Trophoblast cell (in vitro differentiated cells and primary cell): ENCODE data around the gene OLFM3.

Experiments
- DNase-seq, 2 donors: peaks; one replicate each; pipeline ENCODE4 v3.0.0-alpha.2; 2016
- H2AFZ ChIP-seq: 2 replicates; pipeline ENCODE4 v1.6.1; 2013; ENCODE audit warnings: low read length, moderate library complexity, mild to moderate bottlenecking; ENCODE audit not compliant: insufficient read depth, poor library complexity
- H2AK5ac ChIP-seq: 2 replicates; pipeline ENCODE4 v1.6.1; 2013; ENCODE audit warnings: mild to moderate bottlenecking, low read length
- H2BK120ac ChIP-seq: 2 replicates; pipeline ENCODE4 v1.6.1; 2013; ENCODE audit warnings: low read length, mild to moderate bottlenecking, moderate library complexity; ENCODE audit not compliant: insufficient read depth, poor library complexity
- H2BK12ac ChIP-seq: 2 replicates; pipeline ENCODE4 v1.6.1; 2013; ENCODE audit warnings: mild to moderate bottlenecking, low read length, moderate library complexity
- H2BK5ac ChIP-seq: 2 replicates; pipeline ENCODE4 v1.6.1; 2013; ENCODE audit warnings: low read length, low read depth, moderate library complexity, mild to moderate bottlenecking; ENCODE audit not compliant: poor library complexity
- H3K14ac ChIP-seq: 2 replicates; pipeline ENCODE4 v1.6.1; 2013; ENCODE audit warnings: mild to moderate bottlenecking, low read length
- H3K18ac ChIP-seq: 2 replicates; pipeline ENCODE4 v1.6.1; 2013; ENCODE audit warnings: mild to moderate bottlenecking, low read length
- H3K23ac ChIP-seq: 2 replicates; pipeline ENCODE4 v1.6.1; 2013; ENCODE audit warnings: low read length
- H3K27ac ChIP-seq: 2 replicates; pipeline ENCODE4 v1.5.1; 2013; ENCODE audit warnings: low read depth, mild to moderate bottlenecking, inconsistent platforms, low read length, moderate library complexity
- H3K27me3 ChIP-seq: 2 replicates; pipeline ENCODE4 v1.6.1; 2013; ENCODE audit warnings: inconsistent platforms, mild to moderate bottlenecking, low read length, moderate library complexity; ENCODE audit not compliant: insufficient read depth
- H3K36me3 ChIP-seq, 2 experiments: 1 replicate in 1 of 2; 2 replicates in 1 of 2; pipeline ENCODE4 v1.6.1; 2013; ENCODE audit warnings: low read length in 2 of 2, mild to moderate bottlenecking in 2 of 2, moderate library complexity in 1 of 2; ENCODE audit not compliant: insufficient read depth in 2 of 2, control insufficient read depth in 1 of 2
- H3K4ac ChIP-seq: 2 replicates; pipeline ENCODE4 v1.6.1; 2013; ENCODE audit warnings: low read depth, mild to moderate bottlenecking, low read length, moderate library complexity
- H3K4me1 ChIP-seq, 2 experiments: 1 replicate in 1 of 2; 2 replicates in 1 of 2; pipeline ENCODE4 v1.6.1; 2013; ENCODE audit warnings: low read length in 2 of 2, mild to moderate bottlenecking in 2 of 2, moderate library complexity in 1 of 2; ENCODE audit not compliant: insufficient read depth in 2 of 2, control insufficient read depth in 1 of 2
- H3K4me2 ChIP-seq: 2 replicates; pipeline ENCODE4 v1.6.1; 2013; ENCODE audit warnings: inconsistent platforms, mild to moderate bottlenecking, low read length, moderate library complexity
- H3K4me3 ChIP-seq: 2 replicates; pipeline ENCODE4 v1.5.1; 2013; ENCODE audit warnings: mild to moderate bottlenecking, low read depth, low read length, inconsistent platforms
- H3K79me1 ChIP-seq: one replicate; pipeline ENCODE4 v1.6.1; 2013; ENCODE audit warnings: low read length
- H3K79me2 ChIP-seq: 2 replicates; pipeline ENCODE4 v1.6.1; 2013; ENCODE audit warnings: low read length, mild to moderate bottlenecking; ENCODE audit not compliant: control insufficient read depth, insufficient read depth, poor library complexity
- H3K9ac ChIP-seq: 2 replicates; pipeline ENCODE4 v1.6.1; 2013; ENCODE audit warnings: mild to moderate bottlenecking, low read length
- H3K9me3 ChIP-seq: 2 replicates; pipeline ENCODE4 v1.6.1; 2013; ENCODE audit warnings: low read depth, mild to moderate bottlenecking, control low read depth, inconsistent platforms, low read length; ENCODE audit not compliant: insufficient read depth
- H4K12ac ChIP-seq: 2 replicates; pipeline ENCODE4 v1.6.1; 2013; ENCODE audit warnings: low read depth, mild to moderate bottlenecking, low read length, moderate library complexity
- H4K8ac ChIP-seq: 2 replicates; pipeline ENCODE4 v1.6.1; 2013; ENCODE audit warnings: low read depth, mild to moderate bottlenecking, low read length, moderate library complexity
- H4K91ac ChIP-seq: one replicate; pipeline ENCODE4 v1.6.1; 2013; ENCODE audit warnings: low read depth, mild to moderate bottlenecking, low read length, moderate library complexity
- WGBS: extraction: QIAGEN DNeasy Blood & Tissue Kit; methylation state at CpG from one replicate; pipeline ENCODE4 v1.1.7; 2013; ENCODE audit warnings: missing lambda C conversion rate; ENCODE audit not compliant: insufficient read length, insufficient coverage; ENCODE audit errors: extremely low coverage; 5-methylcytosine and 5-hydroxymethylcytosine counted together

The OLFM3 gene

GRCh38 chr1:101942516-101943193 lies 54.1 kb downstream of the OLFM3 start:
- H3K4me2 ChIP-seq, result no peak overlapping the region
- H4K12ac ChIP-seq, result no peak overlapping the region
- no peaks in the 10 kb centered on the region for H3K79me1 ChIP-seq
- H3K18ac ChIP-seq, result no peak overlapping the region
- H2BK12ac ChIP-seq, result no peak overlapping the region
- no peaks in the 10 kb centered on the region for H3K27me3 ChIP-seq
- H3K4me3 ChIP-seq, result no peak overlapping the region
- no peaks in the 10 kb centered on the region for H3K9me3 ChIP-seq
- DNase-seq, result no peak
- no peak overlapping the region for H2AK5ac ChIP-seq
- no CpG with 5 or more reads among the region's 3 CpGs for WGBS
- no peak overlapping the region for H2BK5ac ChIP-seq
- H3K14ac ChIP-seq, result no peak overlapping the region
- H4K91ac ChIP-seq, result no peak overlapping the region
- H3K79me2 ChIP-seq, result no peaks in the 10 kb centered on the region
- no peak overlapping the region for H4K8ac ChIP-seq
- H2BK120ac ChIP-seq, result no peak overlapping the region
- no peak overlapping the region for H3K4ac ChIP-seq
- H2AFZ ChIP-seq, result no peak overlapping the region
- no peak overlapping the region for H3K23ac ChIP-seq
- no peak overlapping the region for H3K9ac ChIP-seq
- H3K36me3 ChIP-seq, result no peaks in the 10 kb centered on the region
- H3K27ac ChIP-seq, result no peak overlapping the region
- no peaks in the 10 kb centered on the region for H3K4me1 ChIP-seq

GRCh38 chr1:101938681-101939080 lies 58.0 kb downstream of the OLFM3 start:
- H3K9me3 ChIP-seq, result no peaks in the 10 kb centered on the region
- no peaks in the 10 kb centered on the region for H3K27me3 ChIP-seq
- no peak overlapping the region for H3K27ac ChIP-seq
- no peak overlapping the region for H3K23ac ChIP-seq
- H4K91ac ChIP-seq, result no peak overlapping the region
- no peak for DNase-seq
- no peak overlapping the region for H3K4me2 ChIP-seq
- H2AK5ac ChIP-seq, result no peak overlapping the region
- no peak overlapping the region for H2BK5ac ChIP-seq
- no peak overlapping the region for H3K18ac ChIP-seq
- no peaks in the 10 kb centered on the region for H3K79me2 ChIP-seq
- no peaks in the 10 kb centered on the region for H3K36me3 ChIP-seq
- H2AFZ ChIP-seq, result no peak overlapping the region
- no peak overlapping the region for H2BK12ac ChIP-seq
- H3K79me1 ChIP-seq, result no peaks in the 10 kb centered on the region
- WGBS, result no CpG with 5 or more reads among the region's 1 CpG
- H4K8ac ChIP-seq, result no peak overlapping the region
- no peaks in the 10 kb centered on the region for H3K4me1 ChIP-seq
- no peak overlapping the region for H3K4ac ChIP-seq
- no peak overlapping the region for H3K4me3 ChIP-seq
- no peak overlapping the region for H4K12ac ChIP-seq
- no peak overlapping the region for H3K14ac ChIP-seq
- H2BK120ac ChIP-seq, result no peak overlapping the region
- H3K9ac ChIP-seq, result no peak overlapping the region

DNA sequence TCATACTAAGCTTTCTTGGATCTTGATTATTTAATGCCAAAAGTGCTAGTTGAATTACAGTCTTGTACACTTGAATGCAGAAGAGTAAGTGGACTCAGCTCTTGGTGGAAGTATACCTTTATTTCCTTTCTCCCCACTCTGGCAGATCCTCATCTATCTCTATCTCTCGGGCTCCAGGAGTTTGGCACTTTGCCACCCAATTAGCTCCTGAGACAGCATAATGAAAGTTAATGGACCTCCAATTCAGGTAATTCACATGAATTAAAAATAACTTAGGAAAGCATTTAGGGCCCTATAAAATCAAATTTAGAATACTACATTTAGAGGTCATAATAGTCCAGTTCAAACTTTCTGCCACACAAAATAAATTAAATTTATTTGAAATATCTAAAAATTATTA lies 67.4 kb downstream of the OLFM3 start:
- H2BK120ac ChIP-seq, result no peak overlapping the region
- H2BK5ac ChIP-seq, result no peak overlapping the region
- no peaks in the 10 kb centered on the region for H3K79me2 ChIP-seq
- no CpG with 5 or more reads among the region's 1 CpG for WGBS
- H3K27ac ChIP-seq, result no peak overlapping the region
- no peak overlapping the region for H3K4me2 ChIP-seq
- H2BK12ac ChIP-seq, result no peak overlapping the region
- H4K12ac ChIP-seq, result no peak overlapping the region
- no peaks in the 10 kb centered on the region for H3K36me3 ChIP-seq
- no peak overlapping the region for H3K18ac ChIP-seq
- no peak overlapping the region for H3K4me3 ChIP-seq
- no peak overlapping the region for H2AK5ac ChIP-seq
- H3K79me1 ChIP-seq, result no peaks in the 10 kb centered on the region
- DNase-seq, result no peak
- H3K27me3 ChIP-seq, result no peaks in the 10 kb centered on the region
- no peak overlapping the region for H4K91ac ChIP-seq
- no peak overlapping the region for H4K8ac ChIP-seq
- H3K9ac ChIP-seq, result no peak overlapping the region
- no peak overlapping the region for H2AFZ ChIP-seq
- H3K9me3 ChIP-seq, result no peaks in the 10 kb centered on the region
- no peaks in the 10 kb centered on the region for H3K4me1 ChIP-seq
- H3K14ac ChIP-seq, result no peak overlapping the region
- no peak overlapping the region for H3K23ac ChIP-seq
- no peak overlapping the region for H3K4ac ChIP-seq

- no peak overlapping the region for H3K14ac ChIP-seq
- H3K4me3 ChIP-seq, result no peak overlapping the region
- H3K4me2 ChIP-seq, result no peak overlapping the region
- no peak overlapping the region for H3K4ac ChIP-seq
- DNase-seq, result no peak
- H4K12ac ChIP-seq, result no peak overlapping the region
- no peaks in the 10 kb centered on the region for H3K79me1 ChIP-seq
- no peak overlapping the region for H4K8ac ChIP-seq
- no peak overlapping the region for H3K23ac ChIP-seq
- H3K9me3 ChIP-seq, result no peaks in the 10 kb centered on the region
- H2AK5ac ChIP-seq, result no peak overlapping the region
- no peak overlapping the region for H3K9ac ChIP-seq
- no peak overlapping the region for H2AFZ ChIP-seq
- H3K36me3 ChIP-seq, result no peaks in the 10 kb centered on the region
- no peaks in the 10 kb centered on the region for H3K4me1 ChIP-seq
- H3K18ac ChIP-seq, result no peak overlapping the region
- H3K27ac ChIP-seq, result no peak overlapping the region
- H2BK12ac ChIP-seq, result no peak overlapping the region
- WGBS, result no CpG with 5 or more reads among the region's 1 CpG
- no peak overlapping the region for H2BK5ac ChIP-seq
- no peak overlapping the region for H4K91ac ChIP-seq
- no peak overlapping the region for H2BK120ac ChIP-seq
- H3K27me3 ChIP-seq, result no peaks in the 10 kb centered on the region
- no peaks in the 10 kb centered on the region for H3K79me2 ChIP-seq
Measured at GRCh38 chr1:101928829-101929228, 67.9 kb downstream of the OLFM3 start.
